ENCODE measurements around the gene SRRM3.

DNA sequence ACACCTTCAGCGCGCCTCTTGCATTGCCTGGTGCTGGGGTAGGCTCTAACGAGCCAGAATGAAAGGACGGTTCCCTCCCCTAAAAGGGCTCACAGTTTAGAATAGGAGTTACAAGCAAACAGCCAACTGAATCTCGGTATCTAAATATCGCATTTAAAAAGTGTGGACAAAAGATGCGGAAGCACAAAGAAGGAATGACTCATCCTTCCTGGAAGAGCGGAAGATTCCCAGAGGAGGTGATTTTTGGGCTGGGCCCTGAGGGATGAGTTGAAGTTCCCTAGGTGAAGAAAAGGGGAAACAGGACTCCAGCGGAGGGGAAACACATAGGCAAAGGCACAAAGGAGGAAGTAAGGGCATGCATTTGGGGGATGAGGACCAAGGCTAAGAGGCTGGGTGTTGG lies 29.9 kb downstream of the SRRM3 start:
- TF ChIP-seq, protein P1, sequence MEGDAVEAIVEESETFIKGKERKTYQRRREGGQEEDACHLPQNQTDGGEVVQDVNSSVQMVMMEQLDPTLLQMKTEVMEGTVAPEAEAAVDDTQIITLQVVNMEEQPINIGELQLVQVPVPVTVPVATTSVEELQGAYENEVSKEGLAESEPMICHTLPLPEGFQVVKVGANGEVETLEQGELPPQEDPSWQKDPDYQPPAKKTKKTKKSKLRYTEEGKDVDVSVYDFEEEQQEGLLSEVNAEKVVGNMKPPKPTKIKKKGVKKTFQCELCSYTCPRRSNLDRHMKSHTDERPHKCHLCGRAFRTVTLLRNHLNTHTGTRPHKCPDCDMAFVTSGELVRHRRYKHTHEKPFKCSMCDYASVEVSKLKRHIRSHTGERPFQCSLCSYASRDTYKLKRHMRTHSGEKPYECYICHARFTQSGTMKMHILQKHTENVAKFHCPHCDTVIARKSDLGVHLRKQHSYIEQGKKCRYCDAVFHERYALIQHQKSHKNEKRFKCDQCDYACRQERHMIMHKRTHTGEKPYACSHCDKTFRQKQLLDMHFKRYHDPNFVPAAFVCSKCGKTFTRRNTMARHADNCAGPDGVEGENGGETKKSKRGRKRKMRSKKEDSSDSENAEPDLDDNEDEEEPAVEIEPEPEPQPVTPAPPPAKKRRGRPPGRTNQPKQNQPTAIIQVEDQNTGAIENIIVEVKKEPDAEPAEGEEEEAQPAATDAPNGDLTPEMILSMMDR (IDR thresholded peaks at IDR 0.05) = no peak
- TF ChIP-seq POLR2A (IDR thresholded peaks at IDR 0.05) = no peak
